ENCODE measurements around the gene ZBTB33. TPM values are rescaled to one million over a fixed set of nuclear protein-coding genes. Genes with fewer than 3 reads are reported as not detected.

The ZBTB33 gene
- total and polyA plus RNA-seq, 2 of the 13 experiments (the other 11 are each of a cell fraction or from before 2014, with no cell fraction given), result 6.5 to 20.2 TPM

DNA sequence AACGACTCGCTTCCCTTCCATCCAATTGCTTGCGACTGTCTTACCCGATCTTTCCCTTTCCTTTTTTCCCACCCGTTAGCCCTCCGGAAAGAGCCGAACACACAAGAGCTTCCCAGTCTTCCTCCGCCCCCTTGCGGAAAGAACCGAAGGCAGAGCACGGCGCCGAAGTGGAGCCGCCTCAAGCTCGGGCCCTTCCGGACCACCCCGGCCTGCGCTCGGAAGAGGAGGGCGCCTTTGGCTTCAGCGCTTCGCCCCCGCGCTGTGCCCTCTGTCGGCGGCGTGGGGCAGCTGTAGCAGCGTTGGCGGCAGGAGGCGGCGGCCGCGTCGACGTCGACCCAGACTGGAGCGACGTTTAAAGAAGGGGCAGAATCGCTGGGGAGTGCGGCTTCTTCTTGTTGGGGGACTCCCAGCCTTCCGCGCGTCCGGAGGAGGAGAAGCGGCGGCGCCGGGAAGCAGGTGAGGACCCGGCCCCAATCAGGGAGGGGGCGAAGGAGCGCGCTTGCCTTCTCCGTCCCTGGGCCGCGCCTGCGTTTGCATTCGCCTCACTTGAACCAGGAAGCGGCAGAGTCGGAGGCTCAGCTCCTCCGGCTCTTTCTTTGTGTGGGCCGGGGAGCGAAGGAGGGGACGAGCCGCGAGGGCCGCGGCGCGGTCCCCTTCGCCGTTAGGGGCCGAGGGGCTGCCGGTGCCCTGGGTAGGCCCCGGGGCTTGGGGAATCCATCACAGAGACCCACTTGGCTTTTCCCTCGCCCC lies at the start of gene ZBTB33 (continued):
- TF ChIP-seq, protein P1, sequence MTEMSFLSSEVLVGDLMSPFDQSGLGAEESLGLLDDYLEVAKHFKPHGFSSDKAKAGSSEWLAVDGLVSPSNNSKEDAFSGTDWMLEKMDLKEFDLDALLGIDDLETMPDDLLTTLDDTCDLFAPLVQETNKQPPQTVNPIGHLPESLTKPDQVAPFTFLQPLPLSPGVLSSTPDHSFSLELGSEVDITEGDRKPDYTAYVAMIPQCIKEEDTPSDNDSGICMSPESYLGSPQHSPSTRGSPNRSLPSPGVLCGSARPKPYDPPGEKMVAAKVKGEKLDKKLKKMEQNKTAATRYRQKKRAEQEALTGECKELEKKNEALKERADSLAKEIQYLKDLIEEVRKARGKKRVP (CRISPR knock-in tag; IDR thresholded peaks at IDR 0.05), result no peak
- TF ChIP-seq ZFP36 (IDR thresholded peaks at IDR 0.05; ENCODE audit: borderline replicate concordance, low read depth, low read length, partially characterized antibody) (no peak), NR2C2 (CRISPR knock-in tag; IDR thresholded peaks at IDR 0.05; ENCODE audit: borderline replicate concordance) (no peak), ZFP36L2 (CRISPR knock-in tag; IDR thresholded peaks at IDR 0.05) (no peak), ZNF556 (CRISPR knock-in tag; IDR thresholded peaks at IDR 0.05; ENCODE audit: borderline replicate concordance) (no peak), ZBTB42 (CRISPR knock-in tag; IDR thresholded peaks at IDR 0.05) (no peak), TEAD2 (CRISPR knock-in tag; IDR thresholded peaks at IDR 0.05) (no peak), ZNF317 (CRISPR knock-in tag; IDR thresholded peaks at IDR 0.05) (no peak), ESRRA (CRISPR knock-in tag; IDR thresholded peaks at IDR 0.05; ENCODE audit: low read depth) (no peak), ZNF12 (CRISPR knock-in tag; IDR thresholded peaks at IDR 0.05) (no peak)
- TF ChIP-seq, protein P2, sequence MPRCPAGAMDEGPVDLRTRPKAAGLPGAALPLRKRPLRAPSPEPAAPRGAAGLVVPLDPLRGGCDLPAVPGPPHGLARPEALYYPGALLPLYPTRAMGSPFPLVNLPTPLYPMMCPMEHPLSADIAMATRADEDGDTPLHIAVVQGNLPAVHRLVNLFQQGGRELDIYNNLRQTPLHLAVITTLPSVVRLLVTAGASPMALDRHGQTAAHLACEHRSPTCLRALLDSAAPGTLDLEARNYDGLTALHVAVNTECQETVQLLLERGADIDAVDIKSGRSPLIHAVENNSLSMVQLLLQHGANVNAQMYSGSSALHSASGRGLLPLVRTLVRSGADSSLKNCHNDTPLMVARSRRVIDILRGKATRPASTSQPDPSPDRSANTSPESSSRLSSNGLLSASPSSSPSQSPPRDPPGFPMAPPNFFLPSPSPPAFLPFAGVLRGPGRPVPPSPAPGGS (CRISPR knock-in tag; IDR thresholded peaks at IDR 0.05), result no peak
- TF ChIP-seq, protein P3, sequence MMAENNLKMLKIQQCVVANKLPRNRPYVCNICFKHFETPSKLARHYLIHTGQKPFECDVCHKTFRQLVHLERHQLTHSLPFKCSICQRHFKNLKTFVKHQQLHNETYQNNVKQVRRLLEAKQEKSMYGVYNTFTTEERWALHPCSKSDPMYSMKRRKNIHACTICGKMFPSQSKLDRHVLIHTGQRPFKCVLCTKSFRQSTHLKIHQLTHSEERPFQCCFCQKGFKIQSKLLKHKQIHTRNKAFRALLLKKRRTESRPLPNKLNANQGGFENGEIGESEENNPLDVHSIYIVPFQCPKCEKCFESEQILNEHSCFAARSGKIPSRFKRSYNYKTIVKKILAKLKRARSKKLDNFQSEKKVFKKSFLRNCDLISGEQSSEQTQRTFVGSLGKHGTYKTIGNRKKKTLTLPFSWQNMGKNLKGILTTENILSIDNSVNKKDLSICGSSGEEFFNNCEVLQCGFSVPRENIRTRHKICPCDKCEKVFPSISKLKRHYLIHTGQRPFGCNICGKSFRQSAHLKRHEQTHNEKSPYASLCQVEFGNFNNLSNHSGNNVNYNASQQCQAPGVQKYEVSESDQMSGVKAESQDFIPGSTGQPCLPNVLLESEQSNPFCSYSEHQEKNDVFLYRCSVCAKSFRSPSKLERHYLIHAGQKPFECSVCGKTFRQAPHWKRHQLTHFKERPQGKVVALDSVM (CRISPR knock-in tag; IDR thresholded peaks at IDR 0.05), result no peak
- TF ChIP-seq, protein P4, sequence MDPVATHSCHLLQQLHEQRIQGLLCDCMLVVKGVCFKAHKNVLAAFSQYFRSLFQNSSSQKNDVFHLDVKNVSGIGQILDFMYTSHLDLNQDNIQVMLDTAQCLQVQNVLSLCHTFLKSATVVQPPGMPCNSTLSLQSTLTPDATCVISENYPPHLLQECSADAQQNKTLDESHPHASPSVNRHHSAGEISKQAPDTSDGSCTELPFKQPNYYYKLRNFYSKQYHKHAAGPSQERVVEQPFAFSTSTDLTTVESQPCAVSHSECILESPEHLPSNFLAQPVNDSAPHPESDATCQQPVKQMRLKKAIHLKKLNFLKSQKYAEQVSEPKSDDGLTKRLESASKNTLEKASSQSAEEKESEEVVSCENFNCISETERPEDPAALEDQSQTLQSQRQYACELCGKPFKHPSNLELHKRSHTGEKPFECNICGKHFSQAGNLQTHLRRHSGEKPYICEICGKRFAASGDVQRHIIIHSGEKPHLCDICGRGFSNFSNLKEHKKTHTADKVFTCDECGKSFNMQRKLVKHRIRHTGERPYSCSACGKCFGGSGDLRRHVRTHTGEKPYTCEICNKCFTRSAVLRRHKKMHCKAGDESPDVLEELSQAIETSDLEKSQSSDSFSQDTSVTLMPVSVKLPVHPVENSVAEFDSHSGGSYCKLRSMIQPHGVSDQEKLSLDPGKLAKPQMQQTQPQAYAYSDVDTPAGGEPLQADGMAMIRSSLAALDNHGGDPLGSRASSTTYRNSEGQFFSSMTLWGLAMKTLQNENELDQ (CRISPR knock-in tag; IDR thresholded peaks at IDR 0.05; ENCODE audit: borderline replicate concordance), result no peak
- TF ChIP-seq, protein P5, sequence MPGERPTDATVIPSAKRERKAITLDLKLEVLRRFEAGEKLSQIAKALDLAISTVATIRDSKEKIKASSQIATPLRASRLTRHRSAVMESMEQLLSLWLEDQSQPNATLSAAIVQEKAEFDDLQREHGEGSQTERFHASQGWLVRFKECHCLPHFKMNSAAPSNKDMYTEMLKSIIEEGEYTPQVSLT (CRISPR knock-in tag; IDR thresholded peaks at IDR 0.05; ENCODE audit: borderline replicate concordance, low read depth), result no peak

Measured in HepG2 (cell line).